ENCODE data around the gene ARL6IP4.
"Not testable (repeated sequence)": the region's sequence is repeated elsewhere in the genome, so short reads cannot be mapped to it uniquely, and the experiment has no call there.

ARL6IP4 gene

GRCh38 chr12:123010681-123011080, 30.2 kb downstream of the ARL6IP4 start:
- no peak for DNase-seq (ENCODE audit: low spot score)

- no peak for DNase-seq (ENCODE audit: low spot score)
These were observed 31.2 kb downstream of the ARL6IP4 start for GRCh38 chr12:123011701-123012100.

GRCh38 chr12:123013185-123014095, 33.0 kb downstream of the ARL6IP4 start:
- DNase-seq (ENCODE audit: low spot score): no peak

GRCh38 chr12:123014473-123014872, 34.0 kb downstream of the ARL6IP4 start:
- not testable (repeated sequence) for DNase-seq (ENCODE audit: low spot score)

- no peak for DNase-seq (ENCODE audit: low spot score)
These were observed 37.3 kb downstream of the ARL6IP4 start for GRCh38 chr12:123017753-123018152.

- DNase-seq (ENCODE audit: low spot score): no peak
These were observed 39.3 kb downstream of the ARL6IP4 start for GRCh38 chr12:123019841-123020138.

- no peak for DNase-seq (ENCODE audit: low spot score)
These were observed 41.5 kb downstream of the ARL6IP4 start for GRCh38 chr12:123021688-123022604.

- DNase-seq (ENCODE audit: low spot score): no peak
These were observed 42.4 kb downstream of the ARL6IP4 start for GRCh38 chr12:123022846-123023245.

DNA sequence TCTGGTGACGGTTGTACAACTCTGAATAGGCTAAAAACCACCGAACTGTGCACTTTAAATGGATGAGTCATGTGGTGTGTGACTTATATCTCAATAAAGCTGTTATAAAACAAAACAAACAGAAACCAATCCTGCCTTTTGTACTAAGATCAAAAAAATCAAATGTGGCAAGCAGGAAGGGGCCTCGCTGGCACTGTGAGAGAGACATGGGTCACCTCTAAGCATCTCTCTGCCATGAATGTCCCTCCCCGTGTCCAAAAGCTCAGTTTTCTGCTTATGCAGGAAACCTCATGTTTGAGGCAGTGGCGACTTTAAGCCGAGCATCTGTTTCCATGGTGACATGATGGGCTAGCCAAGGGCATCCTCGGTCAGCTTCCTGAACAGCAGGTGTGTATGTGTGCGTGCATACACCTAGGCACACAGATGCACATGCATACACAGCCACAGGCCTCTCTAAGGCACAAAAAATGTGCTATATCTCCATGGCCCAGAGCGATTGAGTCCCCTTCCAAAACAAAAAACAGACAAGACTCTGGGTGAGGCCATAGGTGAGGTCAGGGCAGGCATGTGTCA, 44.4 kb downstream of the ARL6IP4 start:
- DNase-seq (ENCODE audit: low spot score): no peak

- DNase-seq (ENCODE audit: low spot score): no peak
These were observed 45.8 kb downstream of the ARL6IP4 start for GRCh38 chr12:123026094-123026853.

- no peak for DNase-seq (ENCODE audit: low spot score)
These were observed 47.4 kb downstream of the ARL6IP4 start for GRCh38 chr12:123027726-123028445.

DNA sequence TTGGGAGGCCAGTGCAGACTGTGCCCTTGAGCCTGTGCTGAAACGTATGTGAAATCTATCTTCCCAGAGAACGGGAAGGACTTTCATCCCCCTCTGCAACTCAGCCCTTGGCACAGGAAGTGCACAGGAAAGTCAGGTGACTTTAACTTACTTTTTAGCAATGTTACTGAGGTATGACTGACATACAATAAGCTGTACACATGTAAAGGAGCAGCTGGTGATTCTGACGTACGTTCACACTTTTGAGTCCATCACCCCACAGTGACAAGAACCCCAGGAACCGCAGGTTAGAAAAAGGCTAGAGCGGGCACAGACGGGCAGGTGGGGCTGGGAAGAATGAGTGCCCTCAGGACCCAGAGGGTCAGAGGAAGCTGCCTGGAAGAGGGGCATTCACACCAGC, 48.0 kb downstream of the ARL6IP4 start:
- no peak for DNase-seq (ENCODE audit: low spot score)

- no peak for DNase-seq (ENCODE audit: low spot score)
These were observed 49.1 kb downstream of the ARL6IP4 start for GRCh38 chr12:123029550-123029949.

- DNase-seq (ENCODE audit: low spot score): no peak
These were observed 50.2 kb downstream of the ARL6IP4 start for GRCh38 chr12:123030686-123031085.

GRCh38 chr12:123031171-123031845, 50.8 kb downstream of the ARL6IP4 start:
- no peak for DNase-seq (ENCODE audit: low spot score)

Data from pons (tissue), 1 donor.